WTC11 (cell line): Measurements from ENCODE around the gene U2AF1L4. TPM values are rescaled to one million over a fixed set of nuclear protein-coding genes. Genes with fewer than 3 reads are reported as not detected.

ENCODE experiments used
- ATAC-seq: fragments of 200-7000 bp; cut with Tn5 transposase; 2 replicates; pipeline ENCODE4 v1.10.0; 2021; ENCODE audit warnings: mild to moderate bottlenecking, moderate library complexity
- CTCF ChIA-PET: fragments of 300-600 bp; sonication (Branson Sonifier 250); formaldehyde crosslinking; loops from one replicate; lab custom pipeline; 2021; ENCODE audit warnings: antibody characterized with exemption; lab: Charles Lee
- POLR2A ChIA-PET: fragments of 350-600 bp; sonication (Branson Sonifier 250); formaldehyde crosslinking; loops from one replicate; lab custom pipeline; 2021; ENCODE audit warnings: antibody characterized with exemption; lab: Charles Lee
- DNase-seq: peaks from one replicate; pipeline ENCODE4 v3.0.0; 2021; ENCODE audit warnings: low spot score
- H3K27ac Mint-ChIP-seq: 2 replicates; pipeline ENCODE4 v1.8.0; 2021; ENCODE audit warnings: mixed read lengths
- H3K27me3 Mint-ChIP-seq: 2 replicates; pipeline ENCODE4 v1.8.0; 2021; ENCODE audit warnings: low read depth, mild to moderate bottlenecking, moderate library complexity, mixed read lengths
- H3K36me3 Mint-ChIP-seq: 2 replicates; pipeline ENCODE4 v1.8.0; 2021; ENCODE audit warnings: mixed read lengths
- H3K4me1 Mint-ChIP-seq: 2 replicates; pipeline ENCODE4 v1.8.0; 2022; ENCODE audit warnings: mixed read lengths
- H3K4me3 Mint-ChIP-seq: 2 replicates; pipeline ENCODE4 v1.8.0; 2021; ENCODE audit warnings: mild to moderate bottlenecking, moderate library complexity, mixed read lengths
- H3K9me3 Mint-ChIP-seq: 2 replicates; pipeline ENCODE4 v1.8.0; 2021; ENCODE audit warnings: mixed read lengths
- AR ChIP-seq: fragments of 250-450 bp; sonication (Bioruptor Pico); IDR thresholded peaks from 2 replicates; pipeline ENCODE4 v1.9.0; 2021; ENCODE audit warnings: mild to moderate bottlenecking
- CREM ChIP-seq: sonication (generic); formaldehyde crosslinking; IDR thresholded peaks from 2 replicates; pipeline ENCODE4 v1.8.1; 2022; ENCODE audit warnings: mild to moderate bottlenecking, missing genetic modification reagents, moderate library complexity
- ETV6 ChIP-seq: sonication (generic); formaldehyde crosslinking; IDR thresholded peaks from 2 replicates; pipeline ENCODE4 v1.8.1; 2022; ENCODE audit warnings: mild to moderate bottlenecking, missing genetic modification reagents
- FOXJ3 ChIP-seq: sonication (generic); formaldehyde crosslinking; IDR thresholded peaks from 2 replicates; pipeline ENCODE4 v1.9.0; 2021; ENCODE audit warnings: missing genetic modification reagents, mild to moderate bottlenecking, borderline replicate concordance
- IRF1 ChIP-seq: sonication (generic); formaldehyde crosslinking; IDR thresholded peaks from 2 replicates; pipeline ENCODE4 v1.8.0; 2023; ENCODE audit warnings: missing genetic modification reagents
- IRF2 ChIP-seq: sonication (generic); formaldehyde crosslinking; IDR thresholded peaks from 2 replicates; pipeline ENCODE4 v1.8.0; 2022; ENCODE audit warnings: low read depth, missing genetic modification reagents, borderline replicate concordance
- NFE2L1 ChIP-seq: sonication (generic); formaldehyde crosslinking; IDR thresholded peaks from 2 replicates; pipeline ENCODE4 v1.8.1; 2023; ENCODE audit warnings: missing genetic modification reagents
- NR1H2 ChIP-seq: sonication (generic); formaldehyde crosslinking; IDR thresholded peaks from 2 replicates; pipeline ENCODE4 v1.9.0; 2021; ENCODE audit warnings: mild to moderate bottlenecking, moderate library complexity, missing genetic modification reagents
- NR2C2 ChIP-seq: sonication (generic); formaldehyde crosslinking; IDR thresholded peaks from 2 replicates; pipeline ENCODE4 v1.8.0; 2022; ENCODE audit warnings: mild to moderate bottlenecking, missing genetic modification reagents
- OVOL2 ChIP-seq: fragments of 250-450 bp; sonication (Bioruptor Pico); IDR thresholded peaks from 2 replicates; pipeline ENCODE4 v1.9.0; 2021; ENCODE audit warnings: mild to moderate bottlenecking, borderline replicate concordance
- PRRX2 ChIP-seq: fragments of 250-450 bp; sonication (Bioruptor Pico); IDR thresholded peaks from 2 replicates; pipeline ENCODE4 v1.8.0; 2021; ENCODE audit warnings: mild to moderate bottlenecking
- SP1 ChIP-seq: sonication (generic); formaldehyde crosslinking; conservative IDR thresholded peaks from 2 replicates; pipeline ENCODE4 v1.8.1; 2022; ENCODE audit warnings: missing genetic modification reagents
- TEAD1 ChIP-seq: sonication (generic); formaldehyde crosslinking; IDR thresholded peaks from 2 replicates; pipeline ENCODE4 v1.8.0; 2022; ENCODE audit warnings: mild to moderate bottlenecking, missing genetic modification reagents
- TEAD4 ChIP-seq: sonication (generic); formaldehyde crosslinking; IDR thresholded peaks from 2 replicates; pipeline ENCODE4 v1.8.0; 2022; ENCODE audit warnings: mild to moderate bottlenecking, missing genetic modification reagents
- ZBTB43 ChIP-seq: sonication (generic); formaldehyde crosslinking; IDR thresholded peaks from 2 replicates; pipeline ENCODE4 v1.8.1; 2023; ENCODE audit warnings: mild to moderate bottlenecking, missing genetic modification reagents
- ZNF416 ChIP-seq: fragments of 250-450 bp; sonication (Bioruptor Pico); IDR thresholded peaks from 2 replicates; pipeline ENCODE4 v1.9.0; 2021; ENCODE audit warnings: mild to moderate bottlenecking, inconsistent platforms
- ZNF671 ChIP-seq: fragments of 250-450 bp; sonication (Bioruptor Pico); IDR thresholded peaks from 2 replicates; pipeline ENCODE4 v1.8.0; 2021; ENCODE audit warnings: mild to moderate bottlenecking
- total RNA-seq: library from RNA; stranded (reverse); gene quantifications from 3 replicates; pipeline ENCODE4 v1.2.3, GENCODE V29; 2021
- TF ChIP-seq, protein P1 (sequence below): sonication (generic); formaldehyde crosslinking; IDR thresholded peaks from 2 replicates; pipeline ENCODE4 v1.8.1; 2023; ENCODE audit warnings: mild to moderate bottlenecking, moderate library complexity, missing genetic modification reagents
- TF ChIP-seq, protein P2 (sequence below): sonication (generic); formaldehyde crosslinking; IDR thresholded peaks from 2 replicates; pipeline ENCODE4 v1.8.0; 2023; ENCODE audit warnings: mild to moderate bottlenecking, missing genetic modification reagents
- TF ChIP-seq, protein P3 (sequence below): fragments of 250-450 bp; sonication (Bioruptor Pico); IDR thresholded peaks from 2 replicates; pipeline ENCODE4 v1.9.0; 2021; ENCODE audit warnings: mild to moderate bottlenecking
- TF ChIP-seq, protein P4 (sequence below): fragments of 250-450 bp; sonication (Bioruptor Pico); conservative IDR thresholded peaks from 2 replicates; pipeline ENCODE4 v1.9.0; 2021; ENCODE audit warnings: mild to moderate bottlenecking
- TF ChIP-seq, protein P5 (sequence below): sonication (generic); formaldehyde crosslinking; IDR thresholded peaks from 2 replicates; pipeline ENCODE4 v1.8.1; 2022; ENCODE audit warnings: low read depth, mild to moderate bottlenecking, moderate library complexity, missing genetic modification reagents, borderline replicate concordance

The U2AF1L4 gene
- total RNA-seq, 1 experiment from 2014 or later: 20.9 TPM

DNA sequence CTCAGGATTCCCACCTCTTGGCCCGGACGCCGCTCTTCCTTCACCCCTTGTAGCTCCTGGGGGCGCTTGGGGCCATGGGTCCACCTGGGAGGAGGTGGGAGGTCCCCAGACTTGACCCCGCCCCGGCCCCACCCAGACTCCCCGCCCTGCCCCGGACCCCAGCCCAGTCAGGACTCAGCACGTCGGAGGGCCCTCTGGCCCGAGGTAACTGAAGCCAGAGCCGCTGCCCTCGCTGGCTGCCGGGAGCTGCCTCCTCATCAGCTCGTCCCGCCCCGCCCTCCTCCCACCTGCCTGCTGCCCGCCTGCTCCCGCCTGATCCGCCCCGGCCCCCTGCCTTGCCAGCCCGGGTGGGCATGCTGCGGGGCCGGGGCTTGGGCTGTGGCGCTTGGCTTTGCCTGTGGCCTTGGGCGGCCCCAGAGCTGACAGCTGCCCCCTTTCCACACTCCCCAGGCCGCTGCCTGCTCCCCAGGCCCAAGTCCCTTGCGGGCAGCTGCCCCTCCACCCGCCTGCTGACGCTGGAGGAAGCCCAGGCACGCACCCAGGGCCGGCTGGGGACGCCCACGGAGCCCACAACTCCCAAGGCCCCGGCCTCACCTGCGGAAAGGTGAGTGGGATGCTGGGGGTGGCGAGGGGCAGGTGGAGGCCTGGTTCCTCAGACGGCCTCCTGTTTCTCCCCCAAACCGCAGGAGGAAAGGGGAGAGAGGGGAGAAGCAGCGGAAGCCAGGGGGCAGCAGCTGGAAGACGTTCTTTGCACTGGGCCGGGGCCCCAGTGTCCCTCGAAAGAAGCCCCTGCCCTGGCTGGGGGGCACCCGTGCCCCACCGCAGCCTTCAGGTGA is 39.5 kb upstream of the U2AF1L4 start:
- H3K36me3 Mint-ChIP-seq: no peaks in the 10 kb centered on the region
- H3K27ac Mint-ChIP-seq: no peak overlapping the region
- CTCF ChIA-PET: interaction anchor here (0.6 to 2.8 kb wide), 60 partner anchors 9 to 326 kb away, joined by 3 to 41 read pairs (median 6); partner anchors contain the start of genes APLP1, ARHGAP33, HAUS5 and HSPB6
- POLR2A ChIA-PET: interaction anchor here (0.7 to 1.6 kb wide), 9 partner anchors 27 to 227 kb away, joined by 3 to 10 read pairs (median 3); partner anchors contain the start of genes COX6B1, HSPB6, IGFLR1 and PROSER3
- peak; percentile 91 for ATAC-seq
- H3K9me3 Mint-ChIP-seq: no peaks in the 10 kb centered on the region
- peak; percentile 91 for DNase-seq
- H3K27me3 Mint-ChIP-seq: no peaks in the 10 kb centered on the region
- peaks cover 29% of the 10 kb centered on the region for H3K4me1 Mint-ChIP-seq
- peak overlapping the region; percentile 65 for H3K4me3 Mint-ChIP-seq
- TF ChIP-seq, protein P1, sequence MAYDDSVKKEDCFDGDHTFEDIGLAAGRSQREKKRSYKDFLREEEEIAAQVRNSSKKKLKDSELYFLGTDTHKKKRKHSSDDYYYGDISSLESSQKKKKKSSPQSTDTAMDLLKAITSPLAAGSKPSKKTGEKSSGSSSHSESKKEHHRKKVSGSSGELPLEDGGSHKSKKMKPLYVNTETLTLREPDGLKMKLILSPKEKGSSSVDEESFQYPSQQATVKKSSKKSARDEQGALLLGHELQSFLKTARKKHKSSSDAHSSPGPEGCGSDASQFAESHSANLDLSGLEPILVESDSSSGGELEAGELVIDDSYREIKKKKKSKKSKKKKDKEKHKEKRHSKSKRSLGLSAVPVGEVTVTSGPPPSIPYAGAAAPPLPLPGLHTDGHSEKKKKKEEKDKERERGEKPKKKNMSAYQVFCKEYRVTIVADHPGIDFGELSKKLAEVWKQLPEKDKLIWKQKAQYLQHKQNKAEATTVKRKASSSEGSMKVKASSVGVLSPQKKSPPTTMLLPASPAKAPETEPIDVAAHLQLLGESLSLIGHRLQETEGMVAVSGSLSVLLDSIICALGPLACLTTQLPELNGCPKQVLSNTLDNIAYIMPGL (CRISPR knock-in tag): peak; percentile 74
- TF ChIP-seq ZNF671 (CRISPR knock-in tag) (no peak), ZNF416 (CRISPR knock-in tag) (no peak), IRF2 (no peak), SP1 (CRISPR knock-in tag) (peak; percentile 68), FOXJ3 (CRISPR knock-in tag) (no peak), OVOL2 (CRISPR knock-in tag) (no peak), NR1H2 (no peak), PRRX2 (CRISPR knock-in tag) (no peak), CREM (CRISPR knock-in tag) (no peak), NR2C2 (CRISPR knock-in tag) (no peak), IRF1 (CRISPR knock-in tag) (no peak), ZBTB43 (CRISPR knock-in tag) (no peak), NFE2L1 (CRISPR knock-in tag) (no peak), AR (CRISPR knock-in tag) (no peak), TEAD1 (no peak), ETV6 (CRISPR knock-in tag) (no peak), TEAD4 (CRISPR knock-in tag) (no peak)
- TF ChIP-seq, protein P2, sequence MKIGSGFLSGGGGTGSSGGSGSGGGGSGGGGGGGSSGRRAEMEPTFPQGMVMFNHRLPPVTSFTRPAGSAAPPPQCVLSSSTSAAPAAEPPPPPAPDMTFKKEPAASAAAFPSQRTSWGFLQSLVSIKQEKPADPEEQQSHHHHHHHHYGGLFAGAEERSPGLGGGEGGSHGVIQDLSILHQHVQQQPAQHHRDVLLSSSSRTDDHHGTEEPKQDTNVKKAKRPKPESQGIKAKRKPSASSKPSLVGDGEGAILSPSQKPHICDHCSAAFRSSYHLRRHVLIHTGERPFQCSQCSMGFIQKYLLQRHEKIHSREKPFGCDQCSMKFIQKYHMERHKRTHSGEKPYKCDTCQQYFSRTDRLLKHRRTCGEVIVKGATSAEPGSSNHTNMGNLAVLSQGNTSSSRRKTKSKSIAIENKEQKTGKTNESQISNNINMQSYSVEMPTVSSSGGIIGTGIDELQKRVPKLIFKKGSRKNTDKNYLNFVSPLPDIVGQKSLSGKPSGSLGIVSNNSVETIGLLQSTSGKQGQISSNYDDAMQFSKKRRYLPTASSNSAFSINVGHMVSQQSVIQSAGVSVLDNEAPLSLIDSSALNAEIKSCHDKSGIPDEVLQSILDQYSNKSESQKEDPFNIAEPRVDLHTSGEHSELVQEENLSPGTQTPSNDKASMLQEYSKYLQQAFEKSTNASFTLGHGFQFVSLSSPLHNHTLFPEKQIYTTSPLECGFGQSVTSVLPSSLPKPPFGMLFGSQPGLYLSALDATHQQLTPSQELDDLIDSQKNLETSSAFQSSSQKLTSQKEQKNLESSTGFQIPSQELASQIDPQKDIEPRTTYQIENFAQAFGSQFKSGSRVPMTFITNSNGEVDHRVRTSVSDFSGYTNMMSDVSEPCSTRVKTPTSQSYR (CRISPR knock-in tag): no peak
- TF ChIP-seq, protein P3, sequence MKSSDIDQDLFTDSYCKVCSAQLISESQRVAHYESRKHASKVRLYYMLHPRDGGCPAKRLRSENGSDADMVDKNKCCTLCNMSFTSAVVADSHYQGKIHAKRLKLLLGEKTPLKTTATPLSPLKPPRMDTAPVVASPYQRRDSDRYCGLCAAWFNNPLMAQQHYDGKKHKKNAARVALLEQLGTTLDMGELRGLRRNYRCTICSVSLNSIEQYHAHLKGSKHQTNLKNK: no peak
- TF ChIP-seq, protein P4, sequence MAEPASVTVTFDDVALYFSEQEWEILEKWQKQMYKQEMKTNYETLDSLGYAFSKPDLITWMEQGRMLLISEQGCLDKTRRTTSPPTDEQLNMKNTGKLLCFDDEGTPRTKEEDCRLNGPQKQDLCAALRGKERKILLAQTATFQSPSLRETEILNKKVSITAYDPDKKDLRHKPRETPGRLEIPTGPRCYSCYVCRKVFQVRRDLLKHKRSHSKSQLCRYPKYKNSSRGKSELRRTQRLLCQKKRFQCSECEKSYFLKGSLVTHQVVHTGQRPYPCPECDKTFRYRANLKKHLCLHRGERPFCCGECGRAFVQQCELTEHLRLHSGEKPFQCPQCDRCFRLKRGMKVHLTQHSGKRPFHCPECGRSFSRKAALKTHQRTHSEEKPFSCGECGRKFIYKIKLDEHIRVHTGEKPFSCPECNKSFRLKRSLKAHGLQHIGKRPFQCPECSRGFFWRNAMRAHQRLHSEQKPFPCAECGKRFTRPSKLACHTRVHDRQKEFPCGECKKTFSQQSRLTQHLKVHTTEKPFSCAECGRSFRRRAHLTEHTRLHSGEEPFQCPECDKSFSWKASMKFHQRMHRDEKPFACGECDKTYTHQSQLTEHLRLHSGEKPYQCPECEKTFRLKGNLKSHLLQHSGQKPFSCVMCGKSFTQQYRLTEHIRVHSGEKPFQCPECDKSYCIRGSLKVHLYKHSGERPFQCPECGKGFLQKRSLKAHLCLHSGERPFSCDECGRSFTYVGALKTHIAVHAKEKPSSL: no peak
- TF ChIP-seq, protein P5, sequence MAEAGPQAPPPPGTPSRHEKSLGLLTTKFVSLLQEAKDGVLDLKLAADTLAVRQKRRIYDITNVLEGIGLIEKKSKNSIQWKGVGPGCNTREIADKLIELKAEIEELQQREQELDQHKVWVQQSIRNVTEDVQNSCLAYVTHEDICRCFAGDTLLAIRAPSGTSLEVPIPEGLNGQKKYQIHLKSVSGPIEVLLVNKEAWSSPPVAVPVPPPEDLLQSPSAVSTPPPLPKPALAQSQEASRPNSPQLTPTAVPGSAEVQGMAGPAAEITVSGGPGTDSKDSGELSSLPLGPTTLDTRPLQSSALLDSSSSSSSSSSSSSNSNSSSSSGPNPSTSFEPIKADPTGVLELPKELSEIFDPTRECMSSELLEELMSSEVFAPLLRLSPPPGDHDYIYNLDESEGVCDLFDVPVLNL (CRISPR knock-in tag): no peak
